Uterus (tissue), 2 donors: Measurements from ENCODE around the gene CAMTA1.

Experiments
- CTCF ChIP-seq, 4 experiments: fragments of 200-600 bp in 2 of 4; fragments of 450-650 bp in 2 of 4; sonication (generic) in 2 of 4; IDR thresholded peaks; one replicate each; pipeline ENCODE4 v1.5.1; 2016 to 2019; ENCODE audit warnings: antibody characterized with exemption in 4 of 4, mild to moderate bottlenecking in 2 of 4, moderate library complexity in 1 of 4
- POLR2A ChIP-seq, 2 donors: fragments of 450-650 bp; IDR thresholded peaks; one replicate each; pipeline ENCODE4 v1.6.1; 2016; ENCODE audit warnings: antibody characterized with exemption in 2 of 2, mild to moderate bottlenecking in 1 of 2, moderate library complexity in 1 of 2

GRCh38 chr1:7716506-7716905 is 931.3 kb downstream of the CAMTA1 start:
- TF ChIP-seq POLR2A (IDR thresholded peaks at IDR 0.05), result no peak
- no peak for TF ChIP-seq CTCF (IDR thresholded peaks at IDR 0.05)
